Endothelial cell of umbilical vein (primary cell): ENCODE data around the gene RBP4.

Experiments used
- MAX ChIP-seq: IDR thresholded peaks from 2 replicates; pipeline ENCODE4 v1.6.1; 2011; ENCODE audit not compliant: insufficient read depth, insufficient read length
- POLR2A ChIP-seq: IDR thresholded peaks from 2 replicates; pipeline ENCODE4 v1.6.1; 2012; ENCODE audit warnings: low read depth, mild to moderate bottlenecking, control low read depth, low read length
- TF ChIP-seq, protein P1 (sequence below), 2 donors: IDR thresholded peaks; 1 replicate in 1 of 2; 2 replicates in 1 of 2; pipeline ENCODE4 v1.5.1; 2011; ENCODE audit warnings: low read length in 2 of 2, mild to moderate bottlenecking in 2 of 2, moderate library complexity in 2 of 2, control low read depth in 1 of 2, inconsistent platforms in 1 of 2, low read depth in 1 of 2; ENCODE audit not compliant: insufficient read depth in 1 of 2; ENCODE audit errors: extremely low read depth in 1 of 2

GRCh38 chr10:93599335-93599734 is 1.7 kb downstream of the RBP4 start:
- TF ChIP-seq, protein P1, sequence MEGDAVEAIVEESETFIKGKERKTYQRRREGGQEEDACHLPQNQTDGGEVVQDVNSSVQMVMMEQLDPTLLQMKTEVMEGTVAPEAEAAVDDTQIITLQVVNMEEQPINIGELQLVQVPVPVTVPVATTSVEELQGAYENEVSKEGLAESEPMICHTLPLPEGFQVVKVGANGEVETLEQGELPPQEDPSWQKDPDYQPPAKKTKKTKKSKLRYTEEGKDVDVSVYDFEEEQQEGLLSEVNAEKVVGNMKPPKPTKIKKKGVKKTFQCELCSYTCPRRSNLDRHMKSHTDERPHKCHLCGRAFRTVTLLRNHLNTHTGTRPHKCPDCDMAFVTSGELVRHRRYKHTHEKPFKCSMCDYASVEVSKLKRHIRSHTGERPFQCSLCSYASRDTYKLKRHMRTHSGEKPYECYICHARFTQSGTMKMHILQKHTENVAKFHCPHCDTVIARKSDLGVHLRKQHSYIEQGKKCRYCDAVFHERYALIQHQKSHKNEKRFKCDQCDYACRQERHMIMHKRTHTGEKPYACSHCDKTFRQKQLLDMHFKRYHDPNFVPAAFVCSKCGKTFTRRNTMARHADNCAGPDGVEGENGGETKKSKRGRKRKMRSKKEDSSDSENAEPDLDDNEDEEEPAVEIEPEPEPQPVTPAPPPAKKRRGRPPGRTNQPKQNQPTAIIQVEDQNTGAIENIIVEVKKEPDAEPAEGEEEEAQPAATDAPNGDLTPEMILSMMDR (IDR thresholded peaks at IDR 0.05; ENCODE audit: extremely low read depth in 1 of 2, insufficient read depth in 1 of 2, low read depth in 1 of 2, low read length in 2 of 2), result no peak
- no peak for TF ChIP-seq MAX
- no peak for TF ChIP-seq POLR2A
